Right ventricle myocardium inferior (tissue), 1 donor: ENCODE data around the gene HOXA10. TPM values are rescaled to one million over a fixed set of nuclear protein-coding genes. Genes with fewer than 3 reads are reported as not detected.
A peak's percentile ranks its signal among the peaks of the same experiment; 100 is the strongest.

ENCODE experiments used
- ATAC-seq: fragments of 200-7000 bp; cut with Tn5 transposase; one replicate; pipeline ENCODE4 v1.9.1; 2020; ENCODE audit warnings: mild to moderate bottlenecking, moderate library complexity
- DNase-seq: peaks from one replicate; pipeline ENCODE4 v3.0.0; 2021; ENCODE audit errors: missing footprints
- intact Hi-C: fragments of 100-400 bp; cut with DNase I; formaldehyde crosslinking; loops from one replicate; pipeline ENCODE4 v1.11.0; 2022
- total RNA-seq: library from RNA; stranded (reverse); fragmentation: NEBNext Ultra II Directional; extraction: Animal tissue kit (Norgen Biotek cat#: 25700); gene quantifications from one replicate; pipeline ENCODE4 v1.2.1, GENCODE V29; 2021
- donor health status: DM: no; HTN: yes; CAD: no; lungs with severe emphysema.

The HOXA10 gene
- total RNA-seq, 1 donor from 2014 or later = not detected

GRCh38 chr7:27152816-27153442 lies 21.2 kb downstream of the HOXA10 start:
- DNase-seq (peak; percentile 55), ATAC-seq (no peak)
- intact Hi-C loops = no loop called here

DNA sequence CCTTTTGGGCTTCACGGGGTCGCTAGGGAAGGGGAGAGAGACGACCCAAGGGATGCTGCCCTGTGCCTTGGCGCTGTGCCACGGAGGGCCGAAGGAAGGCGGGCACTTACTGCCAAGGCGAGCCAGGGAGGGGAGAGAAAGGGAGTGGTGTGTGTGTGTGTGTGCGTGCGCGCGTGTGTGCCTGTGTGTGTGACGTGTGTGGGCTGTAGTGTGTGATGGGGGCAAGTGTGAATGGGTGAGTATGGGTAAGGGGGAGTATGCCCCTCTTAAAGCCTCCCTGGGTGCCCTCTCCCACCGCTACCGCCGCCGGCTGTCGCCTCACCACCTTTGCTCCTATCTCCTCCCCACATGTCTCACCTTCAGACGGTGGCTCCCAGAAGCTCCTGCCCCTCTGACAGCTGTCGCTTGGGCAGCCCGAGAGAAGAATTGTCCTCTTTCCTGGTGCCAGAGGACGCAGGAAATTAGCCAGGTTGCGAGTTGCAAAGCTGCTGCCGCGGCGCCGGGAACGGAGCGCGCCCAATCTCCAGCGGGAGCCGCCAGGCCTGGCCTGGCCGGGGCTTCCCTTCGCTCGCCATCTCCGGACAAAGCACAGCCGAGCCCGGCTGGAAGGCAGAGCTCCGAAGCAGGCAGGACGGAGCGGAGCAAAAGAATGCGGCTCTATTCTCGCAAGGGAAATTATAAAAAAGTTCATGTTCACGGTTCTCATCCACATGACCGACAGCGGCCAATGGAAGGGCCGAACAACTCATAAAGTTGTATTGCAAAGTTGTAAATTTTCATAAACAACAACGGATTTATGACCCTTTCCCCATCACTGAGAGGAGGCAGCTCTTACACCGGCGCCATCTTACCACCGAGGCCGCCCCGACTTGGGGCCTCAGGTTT lies 21.9 kb downstream of the HOXA10 start, which contains the start of gene HOXA3:
Gene HOXA3, minus strand, starts transcription at position 653 of the 885 bp plus-strand sequence. CDS start 41,943 bp downstream, outside the sequence.
- ATAC-seq (no peak), DNase-seq (no peak)
- intact Hi-C loops = no loop called here

DNA sequence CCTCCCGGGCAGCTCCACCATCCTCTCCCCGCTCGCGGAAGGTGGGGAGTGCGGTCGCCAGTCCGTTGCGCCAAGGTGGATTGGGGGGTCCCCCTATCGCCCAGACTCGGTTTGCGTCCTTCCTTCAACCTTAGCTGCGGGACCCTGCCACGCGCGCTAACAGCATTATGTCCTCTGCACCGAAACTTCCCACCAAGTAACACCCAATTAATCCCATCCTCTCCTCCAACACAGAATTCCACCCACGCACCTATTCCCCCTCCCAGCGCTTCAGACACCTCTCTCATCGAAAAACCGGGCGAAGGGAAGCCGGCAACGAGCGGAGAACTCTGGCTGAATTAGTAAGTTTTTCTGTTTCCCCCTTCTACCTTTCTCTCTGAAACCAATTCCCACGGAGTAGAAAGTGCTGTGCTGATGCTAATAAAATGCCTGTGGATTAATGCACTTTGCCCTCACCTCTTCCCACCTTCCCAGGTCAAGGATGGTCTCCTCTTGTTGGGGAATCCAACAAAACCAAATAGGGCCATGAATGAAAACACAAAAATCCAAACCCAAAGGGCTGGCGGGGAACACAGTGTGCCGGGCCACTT lies 22.7 kb downstream of the HOXA10 start:
- no peak for ATAC-seq
- intact Hi-C loops = no loop called here
- peak; percentile 43 for DNase-seq

DNA sequence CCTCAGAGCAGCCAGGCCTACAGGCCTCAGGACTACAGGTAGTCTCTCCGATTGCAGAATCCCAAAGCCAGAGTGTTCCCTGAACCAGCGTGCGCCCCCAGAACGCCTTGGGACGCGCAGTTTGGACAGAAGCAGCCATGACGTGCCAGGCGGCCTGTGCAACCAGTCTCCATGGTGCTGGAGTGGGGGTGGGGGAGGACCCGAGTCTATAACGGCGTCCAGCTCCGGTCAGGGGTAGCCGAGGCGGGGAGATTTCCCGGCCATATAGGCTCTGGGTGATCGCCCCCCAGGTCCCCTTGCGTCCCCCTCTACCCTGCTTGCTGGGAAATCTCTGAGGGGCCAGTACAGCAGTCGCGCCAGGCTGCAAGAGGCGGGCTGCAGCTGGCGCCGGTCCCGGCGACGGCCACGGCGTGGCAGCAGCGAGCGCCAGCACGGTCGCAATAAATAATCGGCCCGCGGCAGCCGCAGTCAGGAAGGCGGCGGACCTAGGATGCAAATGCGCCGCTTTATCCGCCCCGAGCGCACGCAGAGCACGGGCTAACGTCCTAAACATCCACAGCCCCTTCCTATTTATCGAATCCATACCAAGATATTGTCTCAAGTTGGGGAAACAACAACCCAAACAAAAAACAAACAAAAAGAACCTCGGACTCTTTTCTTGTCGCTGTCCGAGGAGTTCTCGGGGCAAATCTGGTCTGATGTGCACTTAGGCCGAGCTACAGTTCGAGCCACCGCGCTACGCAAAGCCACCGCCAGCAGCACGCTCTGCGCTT lies 23.4 kb downstream of the HOXA10 start:
- peak; percentile 64 for ATAC-seq
- intact Hi-C loops = no loop called here

DNA sequence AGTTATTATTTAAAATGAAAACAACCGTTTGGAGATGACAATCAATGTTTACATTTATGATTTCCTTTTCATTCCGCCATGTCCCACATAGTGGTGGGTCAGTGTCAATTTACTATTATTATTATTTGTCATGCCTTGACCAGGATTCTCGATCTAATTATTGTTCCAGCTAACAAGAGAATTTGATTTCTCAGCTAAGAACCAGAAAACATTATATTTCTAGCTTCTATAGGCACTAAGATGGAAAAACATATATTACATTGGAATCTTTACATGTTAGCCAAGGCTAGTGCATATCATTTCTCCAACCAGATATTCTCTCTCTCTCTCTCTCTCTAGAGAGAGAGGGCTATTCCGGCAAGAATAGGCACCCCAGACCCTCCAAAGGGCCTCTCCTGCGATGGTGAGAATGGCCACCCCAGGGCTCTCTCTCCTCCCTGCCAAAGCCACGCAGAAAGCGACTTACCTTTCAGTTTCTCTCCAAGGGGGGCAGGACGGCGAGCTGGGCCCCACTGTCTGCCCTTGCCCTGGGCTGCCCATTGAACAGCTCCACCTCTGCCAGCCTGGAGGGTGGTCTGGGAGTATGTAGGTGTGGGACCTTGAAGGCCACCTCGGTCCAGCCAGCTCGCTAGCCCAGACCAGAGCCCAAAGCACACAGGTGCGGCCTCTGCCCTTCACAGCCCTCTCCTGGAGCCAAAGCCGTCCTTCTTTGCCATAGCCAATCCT lies 24.1 kb downstream of the HOXA10 start:
- ATAC-seq (no peak), DNase-seq (peak; percentile 50)
- intact Hi-C loops = no loop called here

More for the DNA sequence above, 23.4 kb downstream of the HOXA10 start:
- peak; percentile 83 for DNase-seq

DNA sequence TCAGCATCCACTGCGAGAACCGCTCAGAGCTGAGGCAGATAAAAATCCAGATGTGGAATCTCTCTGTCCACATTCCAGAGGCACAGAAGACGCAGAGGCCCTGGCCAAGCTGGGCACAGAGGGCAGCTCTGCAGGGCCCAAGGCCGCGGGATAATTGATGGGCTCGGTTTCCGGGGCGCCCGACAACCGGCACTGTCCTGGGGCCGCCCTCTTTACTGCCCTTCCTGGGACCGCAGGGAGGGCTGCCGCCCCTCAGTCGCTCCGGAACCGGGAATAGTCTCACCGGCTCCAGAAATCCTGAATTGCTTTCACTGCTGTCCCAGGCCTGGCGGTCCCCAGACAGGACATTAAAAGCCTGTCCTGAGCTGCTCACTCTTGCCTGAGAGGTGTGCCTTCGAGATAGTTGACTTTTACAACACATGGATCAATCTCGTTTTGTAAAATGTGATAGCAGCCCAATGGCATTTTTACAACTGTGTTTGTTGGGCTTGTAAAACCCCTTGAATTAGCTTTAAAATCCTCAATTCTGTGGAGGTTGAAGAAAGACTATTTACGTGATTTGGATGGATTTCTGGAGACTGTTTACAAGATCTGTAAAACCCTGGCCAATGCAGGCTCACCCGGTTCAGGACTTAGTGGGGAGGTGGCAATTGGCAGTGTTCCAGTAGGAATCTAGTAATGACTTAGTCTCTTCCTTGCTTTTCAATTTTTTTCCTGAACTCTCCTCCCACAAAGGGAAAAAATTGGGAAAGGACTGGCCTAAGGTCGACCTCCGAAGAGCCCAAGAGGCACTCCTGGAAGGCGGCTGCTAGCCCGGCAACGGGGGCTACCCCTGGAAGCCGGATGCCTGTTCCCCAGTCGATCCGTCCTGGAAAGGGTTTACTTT lies 25.1 kb downstream of the HOXA10 start:
- intact Hi-C loops = no loop called here
- no peak for ATAC-seq
- peak; percentile 25 for DNase-seq

GRCh38 chr7:27148031-27148755 lies 25.9 kb downstream of the HOXA10 start:
- DNase-seq (no peak), ATAC-seq (no peak)
- intact Hi-C loops = no loop called here

- DNase-seq = no peak
- no peak for ATAC-seq
- intact Hi-C loops = no loop called here
These were observed 26.7 kb downstream of the HOXA10 start, which contains the start of gene HOXA6 for GRCh38 chr7:27147199-27148030. TSS of gene HOXA6 (minus strand) at chr7:27147774. CDS start at chr7:27147749, 25 bp downstream.

DNA sequence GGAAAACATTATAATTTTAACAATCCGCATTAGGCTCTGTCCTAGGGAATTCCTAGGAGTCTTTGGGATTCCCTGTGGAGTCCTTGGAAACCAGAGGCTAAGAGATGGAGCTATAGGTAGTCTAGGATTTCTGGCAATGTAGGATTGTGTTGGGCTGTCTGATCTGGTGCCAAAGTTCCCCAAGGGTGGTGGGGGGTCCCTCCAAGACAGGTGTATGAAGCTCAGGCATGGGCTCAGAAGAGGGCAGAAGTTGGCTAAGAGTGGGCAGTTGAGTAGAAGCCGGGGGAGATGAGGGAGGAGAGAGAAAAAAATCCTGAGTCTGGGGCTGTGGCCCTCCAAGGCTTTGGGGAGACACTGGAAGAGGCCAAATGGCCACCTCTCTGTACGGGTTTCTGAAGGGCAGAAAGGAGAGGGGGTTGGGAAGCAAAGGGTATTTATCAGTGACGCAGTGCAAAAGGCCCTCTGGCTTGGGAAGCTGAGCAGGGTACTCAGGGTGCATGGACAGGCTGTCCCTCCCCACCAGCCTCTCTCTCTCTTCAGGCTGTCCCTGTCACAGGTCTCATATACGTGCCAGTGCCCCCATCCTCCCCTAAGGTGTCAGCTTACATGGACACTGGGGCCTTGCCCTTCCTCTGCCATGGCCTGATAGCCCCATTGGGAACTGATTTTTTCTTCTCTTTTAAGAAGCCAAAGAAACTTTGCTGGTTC lies 27.5 kb downstream of the HOXA10 start:
- intact Hi-C loops = no loop called here
- no peak for DNase-seq
- no peak for ATAC-seq

DNA sequence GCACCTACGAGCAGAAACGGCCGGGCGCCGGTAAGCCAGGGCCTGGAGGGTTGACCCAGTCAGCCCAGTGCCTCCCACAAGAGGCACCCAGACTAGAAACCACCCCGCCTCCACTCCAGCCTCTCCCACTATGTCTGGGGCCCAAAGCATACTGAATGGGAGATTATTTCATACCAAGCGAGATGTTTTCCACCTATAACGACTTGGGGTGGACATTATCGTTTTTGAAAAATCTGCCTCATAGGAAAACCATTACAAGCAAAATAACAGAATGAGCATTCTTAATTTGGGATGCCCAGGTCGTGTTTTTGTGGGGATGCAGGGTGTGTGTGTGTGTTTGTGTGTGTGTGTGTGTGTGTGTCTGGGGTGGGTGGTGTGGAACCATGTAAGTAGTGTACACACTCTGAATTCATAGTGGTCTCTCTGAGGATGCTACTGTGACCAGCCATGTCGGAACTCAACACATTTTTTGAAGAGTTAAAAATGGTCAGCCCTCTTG lies 28.2 kb downstream of the HOXA10 start:
- intact Hi-C loops = no loop called here
- ATAC-seq (no peak), DNase-seq (no peak)

DNA sequence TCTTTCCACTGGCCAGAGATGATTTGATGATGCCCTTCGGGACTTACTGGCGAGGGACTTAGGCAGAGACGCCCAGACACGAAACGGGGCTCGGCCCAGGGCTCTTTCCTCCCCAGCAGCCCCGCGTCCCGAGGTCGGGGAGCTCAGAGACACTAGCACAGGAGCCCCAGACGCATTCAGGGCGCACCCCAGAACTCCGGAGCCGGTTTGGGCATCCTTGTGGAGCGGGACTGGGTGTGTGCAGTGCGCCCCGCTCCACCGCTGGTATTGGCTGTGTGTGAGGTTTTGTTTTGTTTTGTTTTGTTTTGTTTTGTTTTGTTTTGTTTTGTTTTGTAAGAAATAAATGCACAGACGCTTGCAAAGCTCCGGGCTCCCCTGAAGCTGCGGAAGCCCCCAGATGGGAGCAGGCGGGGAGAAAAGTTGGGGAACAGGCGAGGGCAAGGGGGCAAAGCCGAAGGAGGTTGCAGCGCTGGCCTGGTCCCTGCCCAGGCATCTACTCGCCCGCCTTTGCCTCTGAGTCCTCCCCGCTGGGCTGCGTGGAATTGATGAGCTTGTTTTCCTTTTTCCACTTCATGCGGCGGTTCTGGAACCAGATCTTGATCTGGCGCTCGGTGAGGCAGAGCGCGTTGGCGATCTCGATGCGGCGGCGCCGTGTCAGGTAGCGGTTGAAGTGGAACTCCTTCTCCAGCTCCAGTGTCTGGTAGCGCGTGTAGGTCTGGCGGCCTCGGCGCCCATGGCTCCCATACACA lies 28.8 kb downstream of the HOXA10 start:
- DNase-seq (no peak), ATAC-seq (no peak)
- intact Hi-C loops = no loop called here

- ATAC-seq (no peak), DNase-seq (no peak)
- intact Hi-C loops = no loop called here
These were observed 29.3 kb downstream of the HOXA10 start for GRCh38 chr7:27144781-27145164.

DNA sequence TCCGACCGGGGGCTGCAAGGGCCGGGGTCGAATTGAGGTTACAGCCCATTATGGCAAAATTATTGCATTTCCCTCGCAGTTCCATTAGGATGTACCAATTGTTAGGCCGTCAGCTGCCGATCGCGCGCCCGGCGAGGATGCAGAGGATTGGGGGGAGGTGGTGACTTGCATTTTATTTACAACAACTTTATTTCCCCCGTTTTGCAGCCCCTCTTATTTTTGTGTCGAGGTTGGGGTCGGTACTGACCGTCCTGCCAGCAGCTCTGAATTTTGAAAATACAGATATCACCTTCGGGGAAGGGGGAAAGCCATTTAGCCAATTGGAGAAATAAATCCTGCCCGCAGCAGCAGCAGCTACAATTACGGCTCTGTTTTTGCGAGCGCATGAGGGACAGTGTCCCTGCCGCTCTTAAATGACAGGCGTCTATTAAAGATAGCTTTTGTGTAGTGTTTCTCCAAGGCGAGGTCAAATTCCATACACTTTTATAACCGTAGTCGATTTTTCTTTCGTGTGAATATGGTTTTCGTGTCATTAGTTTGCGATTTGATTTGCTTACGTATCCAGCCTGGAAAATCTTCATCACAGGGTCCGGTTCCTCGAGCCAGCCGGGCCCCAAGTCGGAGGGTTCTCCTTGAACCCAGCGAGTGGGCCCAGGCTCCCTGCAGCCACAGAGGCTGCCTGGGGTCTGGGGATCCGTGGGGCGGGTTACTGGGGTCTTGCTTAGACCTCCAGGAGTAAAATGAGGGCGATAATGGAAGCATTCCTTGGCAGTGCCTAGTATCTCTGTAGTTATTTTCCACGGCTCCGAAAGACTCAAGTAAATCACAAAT lies 30.0 kb downstream of the HOXA10 start:
- intact Hi-C loops = no loop called here
- no peak for ATAC-seq
- DNase-seq = no peak
